Left hindlimb (tissue), 1 donor: Measurements from ENCODE around the gene CCDC121.
"Not testable (repeated sequence)": the region's sequence is repeated elsewhere in the genome, so short reads cannot be mapped to it uniquely, and the experiment has no call there.

Source experiments
- DNase-seq: peaks from one replicate; pipeline ENCODE4 v3.0.0-alpha.2; 2018

Gene CCDC121

GRCh38 chr2:27634291-27634690, 5.5 kb upstream of the CCDC121 start:
- DNase-seq, result no peak

GRCh38 chr2:27630257-27630656, 1.4 kb upstream of the CCDC121 start:
- not testable (repeated sequence) for DNase-seq

GRCh38 chr2:27627963-27628766, 647 bp downstream of the CCDC121 start:
- DNase-seq, result peak; percentile 30

GRCh38 chr2:27626921-27627320, 1.9 kb downstream of the CCDC121 start:
- not testable (repeated sequence) for DNase-seq

GRCh38 chr2:27626323-27626722, 2.5 kb downstream of the CCDC121 start:
- not testable (repeated sequence) for DNase-seq

GRCh38 chr2:27624943-27625342, 3.9 kb downstream of the CCDC121 start:
- DNase-seq, result no peak

- no peak for DNase-seq
Measured at GRCh38 chr2:27622921-27623384, 5.9 kb downstream of the CCDC121 start.

- DNase-seq, result no peak
Measured at GRCh38 chr2:27621524-27621923, 7.3 kb downstream of the CCDC121 start.

- DNase-seq, result no peak
Measured at GRCh38 chr2:27615316-27615715, 13.5 kb downstream of the CCDC121 start.

- no peak for DNase-seq
Measured at GRCh38 chr2:27613985-27614384, 14.8 kb downstream of the CCDC121 start.

- no peak for DNase-seq
Measured at GRCh38 chr2:27606611-27607010, 22.2 kb downstream of the CCDC121 start.

- no peak for DNase-seq
Measured at GRCh38 chr2:27596627-27597026, 32.2 kb downstream of the CCDC121 start.

GRCh38 chr2:27595412-27595811, 33.4 kb downstream of the CCDC121 start:
- not testable (repeated sequence) for DNase-seq

GRCh38 chr2:27594020-27594703, 34.6 kb downstream of the CCDC121 start:
- not testable (repeated sequence) for DNase-seq

GRCh38 chr2:27593240-27593639, 35.6 kb downstream of the CCDC121 start:
- no peak for DNase-seq

GRCh38 chr2:27591745-27592144, 37.1 kb downstream of the CCDC121 start:
- no peak for DNase-seq

GRCh38 chr2:27588308-27588707, 40.5 kb downstream of the CCDC121 start:
- no peak for DNase-seq

- no peak for DNase-seq
Measured at GRCh38 chr2:27587025-27587424, 41.8 kb downstream of the CCDC121 start.

- no peak for DNase-seq
Measured at GRCh38 chr2:27584597-27584996, 44.2 kb downstream of the CCDC121 start.

GRCh38 chr2:27583390-27583915, 45.4 kb downstream of the CCDC121 start:
- no peak for DNase-seq

- DNase-seq, result peak; percentile 92
Measured at GRCh38 chr2:27582695-27583389, 46.0 kb downstream of the CCDC121 start, which contains the start of gene ZNF512. TSS of gene ZNF512 (plus strand) at chr2:27583042. CDS start at chr2:27583113, 71 bp downstream.

- no peak for DNase-seq
Measured at GRCh38 chr2:27582129-27582694, 46.6 kb downstream of the CCDC121 start.
